T-cell (primary cell): ENCODE data around the gene PIK3AP1. TPM values are rescaled to one million over a fixed set of nuclear protein-coding genes. Genes with fewer than 3 reads are reported as not detected.
"Not testable (repeated sequence)": the region's sequence is repeated elsewhere in the genome, so short reads cannot be mapped to it uniquely, and the experiment has no call there.

Source experiments
- ATAC-seq, 4 experiments: fragments of 200-7000 bp in 3 of 4; fragments of 150-1000 bp in 1 of 4; cut with Tn5 transposase; replicated peaks in 1 of 4; 1 replicate in 3 of 4; 2 replicates in 1 of 4; pipeline ENCODE4 v1.10.0; 2021; ENCODE audit warnings: moderate library complexity in 3 of 4, mild to moderate bottlenecking in 2 of 4, moderate number of reproducible peaks in 1 of 4
- CTCF ChIA-PET, 2 donors: fragments of 300-600 bp; sonication (Branson Sonifier 250); formaldehyde crosslinking; loops; one replicate each; lab custom pipeline; 2022; ENCODE audit warnings: antibody characterized with exemption in 2 of 2; lab: Charles Lee
- POLR2A ChIA-PET, 2 donors: fragments of 300-600 bp; sonication (Branson Sonifier 250); formaldehyde crosslinking; loops; one replicate each; lab custom pipeline; 2022; ENCODE audit warnings: antibody characterized with exemption in 2 of 2; lab: Charles Lee
- DNase-seq, 35 experiments: peaks; one replicate each; pipeline versions ENCODE4 v3.0.0 to v3.0.0-alpha.2; 2013 to 2023
- H3K27ac ChIP-seq: one replicate; pipeline ENCODE4 v1.5.1; 2013; ENCODE audit warnings: low read length
- H3K27me3 ChIP-seq, 2 experiments: replicated peaks in 1 of 2; 1 replicate in 1 of 2; 2 replicates in 1 of 2; pipeline versions ENCODE4 v1.6.1 to v1.7.0; 2013; ENCODE audit warnings: low read length in 1 of 2, mixed read lengths in 1 of 2; ENCODE audit not compliant: control insufficient read depth in 2 of 2, insufficient read depth in 2 of 2; ENCODE audit errors: extremely low read depth in 1 of 2
- H3K36me3 ChIP-seq, 2 donors: 1 replicate in 1 of 2; 2 replicates in 1 of 2; pipeline versions ENCODE4 v1.6.1 to v1.7.0; 2013; ENCODE audit warnings: low read length in 1 of 2; ENCODE audit not compliant: control insufficient read depth in 2 of 2, insufficient read depth in 1 of 2; ENCODE audit errors: extremely low read depth in 1 of 2
- H3K4me1 ChIP-seq, 2 experiments: 1 replicate in 1 of 2; 2 replicates in 1 of 2; pipeline versions ENCODE4 v1.6.1 to v1.7.0; 2013; ENCODE audit warnings: low read length in 2 of 2, mixed read lengths in 1 of 2; ENCODE audit not compliant: insufficient read depth in 2 of 2, control insufficient read depth in 1 of 2; ENCODE audit errors: extremely low read depth in 1 of 2
- H3K4me3 ChIP-seq, 2 donors: 1 replicate in 1 of 2; 2 replicates in 1 of 2; pipeline versions ENCODE4 v1.5.1 to v1.7.0; 2013; ENCODE audit warnings: mild to moderate bottlenecking in 2 of 2, low read length in 1 of 2, moderate library complexity in 1 of 2; ENCODE audit not compliant: control insufficient read depth in 1 of 2; ENCODE audit errors: extremely low read depth in 1 of 2
- H3K9me3 ChIP-seq: 2 replicates; pipeline ENCODE4 v1.7.0; 2013
- H3K27ac Mint-ChIP-seq, 2 donors: one replicate each; pipeline ENCODE4 v1.8.0; 2020 to 2021; ENCODE audit warnings: mild to moderate bottlenecking in 2 of 2, mixed read lengths in 2 of 2
- H3K27me3 Mint-ChIP-seq, 2 donors: one replicate each; pipeline ENCODE4 v1.8.0; 2021 to 2022; ENCODE audit warnings: mixed read lengths in 2 of 2
- H3K36me3 Mint-ChIP-seq: one replicate; pipeline ENCODE4 v1.8.0; 2021; ENCODE audit warnings: mixed read lengths
- H3K4me1 Mint-ChIP-seq, 3 donors: one replicate each; pipeline ENCODE4 v1.8.0; 2020 to 2022; ENCODE audit warnings: mixed read lengths in 3 of 3, mild to moderate bottlenecking in 1 of 3
- H3K4me3 Mint-ChIP-seq, 3 donors: one replicate each; pipeline ENCODE4 v1.8.0; 2020 to 2022; ENCODE audit warnings: mild to moderate bottlenecking in 3 of 3, mixed read lengths in 3 of 3, moderate library complexity in 3 of 3
- H3K9me3 Mint-ChIP-seq, 3 donors: one replicate each; pipeline ENCODE4 v1.8.0; 2020 to 2022; ENCODE audit warnings: mixed read lengths in 3 of 3
- WGBS: methylation state at CpG from one replicate; pipeline ENCODE4 v1.1.5; 2013; ENCODE audit warnings: missing lambda C conversion rate; ENCODE audit not compliant: insufficient coverage; 5-methylcytosine and 5-hydroxymethylcytosine counted together
- total RNA-seq, 35 experiments: library from RNA in 6 of 35; stranded (reverse) in 6 of 35; fragments of 120-200 nt in 1 of 35; gene quantifications; one replicate each; pipeline versions ENCODE4 v1.2.1 to v1.2.4 and lab custom pipeline; 2013 to 2026

Gene PIK3AP1
- total RNA-seq, 5 donors from 2014 or later (not counting 1 experiment from before 2014, with no cell fraction given), result 4.9 to 9.5 (median 7.9) TPM

DNA sequence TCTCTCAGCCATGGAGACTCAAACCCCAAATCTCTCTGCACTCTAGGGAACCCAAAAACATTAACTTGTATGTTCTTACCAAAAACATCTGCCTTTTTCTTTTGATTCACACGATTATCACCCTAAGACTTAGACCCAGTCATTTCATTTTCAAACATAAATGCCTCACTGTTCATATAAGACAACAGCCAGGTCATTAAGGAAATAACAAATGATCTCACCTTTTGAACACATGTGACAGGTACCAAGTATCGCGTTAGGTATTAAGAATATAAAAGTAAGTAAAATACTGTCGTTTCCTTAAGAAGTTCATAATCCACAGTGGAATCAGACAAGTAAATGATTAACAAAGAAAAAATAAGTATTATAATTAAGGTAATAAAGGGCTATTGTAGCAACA lies 142.3 kb downstream of the PIK3AP1 start:
- DNase-seq (no peak), ATAC-seq (no peak)
- H3K27me3 ChIP-seq, result no peaks in the 10 kb centered on the region
- peaks cover 9 to 12% of the 10 kb centered on the region in 2 experiments for H3K4me1 ChIP-seq
- no peaks in the 10 kb centered on the region for H3K9me3 Mint-ChIP-seq
- no peak overlapping the region for H3K27ac Mint-ChIP-seq
- peaks cover 0 to 19% of the 10 kb centered on the region in 2 donors for H3K36me3 ChIP-seq
- no peak overlapping the region for H3K4me3 Mint-ChIP-seq
- POLR2A ChIA-PET, result no interaction called here
- H3K9me3 ChIP-seq, result no peaks in the 10 kb centered on the region
- 100% methylated on average over 1 of the region's 4 CpGs for WGBS
- H3K27me3 Mint-ChIP-seq, result no peaks in the 10 kb centered on the region
- no peak overlapping the region for H3K4me3 ChIP-seq
- no peak overlapping the region for H3K27ac ChIP-seq
- CTCF ChIA-PET, result no interaction called here
- H3K36me3 Mint-ChIP-seq, result peaks cover 35% of the 10 kb centered on the region
- peaks cover 82 to 90% (median 87%) of the 10 kb centered on the region in 3 donors for H3K4me1 Mint-ChIP-seq

DNA sequence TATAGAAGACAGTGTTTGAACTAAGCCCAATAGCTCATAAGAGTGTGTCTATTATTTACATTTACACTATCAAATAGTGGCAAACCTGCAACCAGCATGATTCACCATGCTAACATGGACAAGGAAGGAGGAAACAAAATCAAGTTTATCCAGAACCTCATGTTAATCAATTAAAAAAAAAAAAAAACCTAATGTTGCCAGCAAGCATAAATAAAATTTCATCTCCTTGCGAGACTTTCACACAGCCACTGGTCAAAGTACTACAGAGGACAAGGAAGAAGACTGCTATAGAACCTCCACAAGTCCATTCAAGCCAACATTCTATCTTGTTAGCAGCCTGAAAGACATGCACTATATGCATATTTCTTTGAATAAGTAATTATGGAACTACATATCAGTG lies 143.2 kb downstream of the PIK3AP1 start:
- H3K27me3 Mint-ChIP-seq, result no peaks in the 10 kb centered on the region
- H3K4me3 Mint-ChIP-seq, result no peak overlapping the region
- WGBS, result no CpG with 5 or more reads among the region's 1 CpG
- DNase-seq, result no peak
- peaks cover 39% of the 10 kb centered on the region for H3K36me3 Mint-ChIP-seq
- Histone ChIP-seq H3K36me3 (peaks cover 0 to 19% of the 10 kb centered on the region in 2 donors), H3K4me1 (peaks cover 7 to 8% of the 10 kb centered on the region in 2 experiments), H3K27me3 (no peaks in the 10 kb centered on the region), H3K27ac (no peak overlapping the region), H3K9me3 (no peaks in the 10 kb centered on the region), H3K4me3 (no peak overlapping the region)
- ChIA-PET POLR2A (interaction anchor here (0.7 to 0.8 kb wide), 3 partner anchors 24 to 44 kb away, joined by 4 to 11 read pairs (median 6); no protein-coding TSS in a partner anchor), CTCF (interaction anchor here (0.7 kb wide), 4 partner anchors 9 to 560 kb away, joined by 3 to 7 read pairs (median 3); no protein-coding TSS in a partner anchor)
- peaks cover 78 to 90% (median 83%) of the 10 kb centered on the region in 3 donors for H3K4me1 Mint-ChIP-seq
- no peak overlapping the region for H3K27ac Mint-ChIP-seq
- ATAC-seq, result no peak
- H3K9me3 Mint-ChIP-seq, result no peaks in the 10 kb centered on the region

DNA sequence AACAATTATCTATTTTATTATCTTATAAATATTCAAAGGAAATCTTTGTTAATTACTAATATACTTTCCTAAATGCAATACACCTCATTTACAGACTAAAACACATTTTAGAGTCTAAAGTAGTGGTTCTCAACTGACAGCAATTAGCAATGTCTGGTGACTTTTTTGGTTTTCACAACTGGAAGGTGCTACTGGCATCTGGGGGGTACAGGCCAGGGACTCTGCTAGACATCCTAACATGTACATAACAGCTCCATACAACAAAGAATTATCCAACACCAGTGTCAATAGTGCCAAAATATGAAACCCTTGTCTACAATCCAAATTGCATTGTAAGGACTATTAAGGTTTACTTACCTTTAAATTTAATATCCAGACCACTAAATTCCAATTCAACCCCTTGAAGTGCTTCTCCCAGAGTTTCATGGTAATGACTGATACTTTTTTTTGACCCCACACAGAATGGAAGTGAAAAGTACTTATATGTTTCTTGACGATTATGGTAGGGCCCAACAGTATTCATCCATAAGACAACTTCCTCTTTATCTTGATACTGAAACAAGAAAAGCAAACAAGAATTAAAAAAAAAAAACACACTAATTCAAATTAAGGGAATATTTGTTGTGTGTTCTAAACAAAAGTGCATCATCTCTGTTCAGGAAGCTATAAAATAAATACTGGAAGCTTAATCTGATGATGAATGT lies 143.9 kb downstream of the PIK3AP1 start:
- no peak for DNase-seq
- Mint-ChIP-seq H3K27me3 (no peaks in the 10 kb centered on the region), H3K27ac (no peak overlapping the region), H3K9me3 (no peaks in the 10 kb centered on the region), H3K36me3 (peaks cover 44% of the 10 kb centered on the region), H3K4me1 (peaks cover 78 to 90% (median 83%) of the 10 kb centered on the region in 3 donors), H3K4me3 (no peak overlapping the region)
- whole genome bisulfite sequencing, result no CpG with 5 or more reads among the region's 1 CpG
- peaks cover 0 to 19% of the 10 kb centered on the region in 2 donors for H3K36me3 ChIP-seq
- H3K4me1 ChIP-seq, result peaks cover 5 to 8% of the 10 kb centered on the region in 2 experiments
- no peaks in the 10 kb centered on the region for H3K27me3 ChIP-seq
- H3K4me3 ChIP-seq, result no peak overlapping the region
- POLR2A ChIA-PET, result interaction anchor here (0.7 to 0.8 kb wide), 3 partner anchors 23 to 45 kb away, joined by 4 to 11 read pairs (median 6); no protein-coding TSS in a partner anchor
- H3K27ac ChIP-seq, result no peak overlapping the region
- CTCF ChIA-PET, result interaction anchor here (0.7 kb wide), 4 partner anchors 8 to 560 kb away, joined by 3 to 7 read pairs (median 3); no protein-coding TSS in a partner anchor
- ATAC-seq, result no peak
- no peaks in the 10 kb centered on the region for H3K9me3 ChIP-seq

DNA sequence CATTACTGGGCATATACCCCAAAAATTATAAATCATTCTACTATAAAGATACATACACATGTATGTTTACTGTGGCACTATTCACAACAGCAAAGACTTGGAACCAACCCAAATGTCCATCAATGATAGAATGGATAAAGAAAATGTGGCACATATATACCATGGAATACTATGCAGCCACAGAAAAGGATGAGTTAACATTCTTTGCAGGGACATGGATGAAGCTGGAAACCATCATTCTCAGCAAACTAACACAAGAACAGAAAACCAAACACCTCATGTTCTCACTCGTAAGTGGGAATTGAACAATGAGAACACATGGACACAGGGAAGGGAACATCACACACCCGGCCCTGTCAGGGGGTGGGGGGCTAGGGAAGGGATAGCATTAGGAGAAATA lies 145.8 kb downstream of the PIK3AP1 start:
- H3K4me1 Mint-ChIP-seq, result peaks cover 75 to 87% (median 77%) of the 10 kb centered on the region in 3 donors
- H3K27ac ChIP-seq, CTCF ChIA-PET, H3K9me3 Mint-ChIP-seq, H3K9me3 ChIP-seq, POLR2A ChIA-PET, H3K4me3 Mint-ChIP-seq, H3K4me1 ChIP-seq, H3K27me3 Mint-ChIP-seq, H3K4me3 ChIP-seq, H3K27ac Mint-ChIP-seq, H3K27me3 ChIP-seq, DNase-seq, ATAC-seq: not testable (repeated sequence)
- peaks cover 44% of the 10 kb centered on the region for H3K36me3 Mint-ChIP-seq
- 89% methylated on average over 1 of the region's 2 CpGs for WGBS
- peaks cover 0 to 19% of the 10 kb centered on the region in 2 donors for H3K36me3 ChIP-seq

DNA sequence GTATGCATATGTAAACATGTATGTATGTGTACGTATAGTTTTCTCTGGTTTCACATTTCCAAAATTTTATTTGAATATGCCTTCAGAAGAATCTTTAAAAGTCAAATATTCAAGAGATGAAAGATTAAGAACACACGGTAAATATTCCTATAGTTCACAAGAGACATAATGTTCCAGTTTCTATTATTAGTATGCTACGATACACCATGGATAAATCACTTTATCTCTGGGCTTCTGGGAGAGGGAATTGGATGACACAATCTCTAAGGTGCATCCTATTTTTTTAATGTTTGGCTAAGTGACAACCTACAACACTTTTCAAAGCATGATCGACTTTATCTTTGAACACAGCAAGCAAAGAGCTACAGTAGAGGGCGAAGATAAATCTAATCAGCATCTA lies 147.3 kb downstream of the PIK3AP1 start:
- Histone ChIP-seq H3K4me1 (peaks cover 2 to 5% of the 10 kb centered on the region in 2 experiments), H3K9me3 (no peaks in the 10 kb centered on the region), H3K27me3 (no peaks in the 10 kb centered on the region), H3K4me3 (no peak overlapping the region), H3K27ac (no peak overlapping the region), H3K36me3 (peaks cover 0 to 23% of the 10 kb centered on the region in 2 donors)
- Mint-ChIP-seq H3K27ac (no peak overlapping the region), H3K4me3 (no peak overlapping the region), H3K9me3 (no peaks in the 10 kb centered on the region), H3K36me3 (peaks cover 53% of the 10 kb centered on the region), H3K27me3 (no peaks in the 10 kb centered on the region), H3K4me1 (peaks cover 76 to 87% (median 78%) of the 10 kb centered on the region in 3 donors)
- WGBS, result 100% methylated on average over 2 of the region's 5 CpGs
- ATAC-seq (no peak), DNase-seq (no peak)
- CTCF ChIA-PET, result interaction anchor here (0.6 kb wide), 2 partner anchors 232 to 233 kb away, joined by 3 to 8 read pairs; no protein-coding TSS in a partner anchor
- POLR2A ChIA-PET, result interaction anchor here in 1 of 2 donors (0.7 kb wide), 1 partner anchor 12 kb away, joined by 9 read pairs; no protein-coding TSS in a partner anchor
